ENCODE measurements around the gene ITIH3.
A peak's percentile ranks its signal among the peaks of the same experiment; 100 is the strongest.

Gene ITIH3

DNA sequence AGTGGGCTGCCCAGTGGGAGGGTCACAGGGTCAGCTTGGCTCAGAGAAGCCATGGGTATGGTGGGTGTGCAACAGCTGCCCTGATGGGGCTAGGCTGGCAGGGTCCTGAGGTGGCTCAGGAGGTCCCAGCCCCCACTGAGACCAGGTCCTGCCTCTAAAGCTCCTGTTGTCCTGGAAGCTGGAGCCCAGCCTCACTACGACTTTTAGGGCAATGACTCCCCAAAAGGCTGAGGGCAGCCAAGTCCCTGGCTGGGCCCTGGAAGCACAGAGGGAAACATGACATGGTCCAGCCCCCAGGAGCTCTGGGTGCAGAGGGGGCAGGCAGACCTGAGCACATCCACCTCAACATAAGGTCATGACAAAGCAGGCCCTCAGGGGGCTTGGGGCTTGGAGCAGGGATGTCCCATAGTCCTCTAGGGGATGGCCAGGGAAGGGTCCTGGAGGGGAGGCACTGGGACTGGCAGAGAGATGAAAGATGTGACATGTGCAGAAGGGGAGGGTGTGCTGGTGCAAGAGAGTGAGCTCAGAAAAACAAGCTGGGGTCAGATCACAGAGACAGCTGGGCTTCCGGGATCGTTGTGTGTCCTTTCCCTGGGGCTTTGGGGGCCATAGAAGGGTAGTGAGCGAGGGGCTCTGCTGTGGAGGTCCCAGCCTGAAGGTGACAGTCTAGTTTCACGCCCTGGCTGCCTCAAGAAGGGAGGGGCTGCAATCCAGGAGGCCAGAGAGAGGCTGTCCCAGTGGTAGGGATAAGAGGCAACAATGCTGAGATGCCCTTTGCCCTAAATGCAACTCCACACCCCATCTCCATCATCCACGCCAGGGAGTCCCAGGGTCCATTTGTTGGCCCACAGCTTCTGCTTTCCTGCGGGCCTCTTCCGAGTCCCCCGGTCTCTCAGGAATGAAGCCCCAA is 639 bp upstream of the ITIH3 start:
- DNase-seq, result no peak

DNA sequence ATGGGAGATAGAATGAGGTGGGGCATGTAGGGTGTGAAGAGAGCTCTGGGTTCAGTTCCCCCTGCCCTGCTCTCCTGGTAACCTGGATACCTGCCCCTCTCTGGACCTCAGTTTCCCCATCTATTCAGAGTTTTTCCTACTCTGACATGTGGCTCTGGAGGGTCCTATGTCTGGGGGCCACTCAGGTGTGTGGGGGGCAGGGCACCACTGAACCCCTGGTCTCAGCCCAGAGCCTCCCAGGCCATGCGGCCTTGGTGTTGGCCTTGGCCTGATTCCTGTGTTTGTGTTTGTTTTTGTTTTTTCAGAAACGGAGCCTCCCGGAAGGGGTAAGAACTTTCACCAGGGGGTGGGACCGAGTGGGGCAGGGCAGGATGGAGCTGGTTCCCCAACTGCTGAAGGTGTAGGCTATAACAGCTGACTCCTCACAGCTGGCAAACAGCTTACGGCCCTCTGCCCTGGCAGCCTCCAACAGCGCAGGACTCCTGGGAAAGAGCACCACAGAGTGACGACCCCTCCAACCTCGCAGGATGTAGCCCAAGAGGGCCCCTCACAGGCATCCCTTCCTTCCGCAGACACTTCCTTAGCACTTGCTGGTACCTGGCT is 803 bp downstream of the ITIH3 start:
- DNase-seq, result no peak

DNA sequence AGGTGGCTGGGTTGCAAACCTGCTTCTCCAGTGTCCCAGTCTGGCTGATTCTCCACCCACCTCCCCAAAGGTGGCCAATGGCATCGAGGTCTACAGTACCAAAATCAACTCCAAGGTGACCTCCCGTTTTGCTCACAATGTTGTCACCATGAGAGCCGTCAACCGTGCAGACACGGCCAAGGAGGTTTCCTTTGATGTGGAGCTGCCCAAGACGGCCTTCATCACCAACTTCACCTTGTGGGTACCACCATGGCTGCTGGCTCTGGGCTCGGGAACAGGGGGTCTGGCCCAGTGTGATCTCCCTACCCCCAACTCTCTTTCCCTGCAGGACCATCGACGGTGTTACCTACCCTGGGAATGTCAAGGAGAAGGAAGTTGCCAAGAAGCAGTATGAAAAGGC is 1.8 kb downstream of the ITIH3 start:
- DNase-seq, result no peak

DNA sequence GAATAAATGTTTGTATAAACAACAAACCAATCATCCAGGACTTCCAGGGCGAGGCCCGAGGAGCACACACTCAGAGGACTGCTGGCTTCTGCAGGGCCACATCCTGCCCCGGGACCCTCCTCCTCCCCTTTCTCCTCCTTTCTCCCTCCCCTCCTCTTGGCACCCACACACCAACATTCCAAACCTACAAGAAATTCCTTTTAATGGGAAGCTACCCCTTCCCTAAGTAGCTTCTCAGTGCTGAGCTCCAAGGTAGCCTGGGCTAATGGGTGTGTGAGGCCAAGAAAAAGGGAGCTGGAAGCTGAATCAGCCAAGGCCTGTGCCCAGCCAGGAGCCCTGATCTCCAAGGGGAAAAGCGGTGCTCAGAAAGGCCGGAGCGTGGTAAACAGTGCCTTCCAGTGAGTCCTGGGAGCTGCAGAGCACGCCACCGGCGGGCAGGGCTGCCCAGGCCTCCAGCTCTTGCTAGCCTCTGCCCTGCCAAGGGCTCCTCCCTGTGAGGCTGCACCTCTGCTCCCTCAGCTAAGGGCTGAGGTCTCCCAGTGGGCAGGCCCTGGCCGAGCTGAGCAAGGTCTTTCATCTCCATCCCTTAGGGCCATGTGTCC is 3.9 kb downstream of the ITIH3 start:
- no peak for DNase-seq

DNA sequence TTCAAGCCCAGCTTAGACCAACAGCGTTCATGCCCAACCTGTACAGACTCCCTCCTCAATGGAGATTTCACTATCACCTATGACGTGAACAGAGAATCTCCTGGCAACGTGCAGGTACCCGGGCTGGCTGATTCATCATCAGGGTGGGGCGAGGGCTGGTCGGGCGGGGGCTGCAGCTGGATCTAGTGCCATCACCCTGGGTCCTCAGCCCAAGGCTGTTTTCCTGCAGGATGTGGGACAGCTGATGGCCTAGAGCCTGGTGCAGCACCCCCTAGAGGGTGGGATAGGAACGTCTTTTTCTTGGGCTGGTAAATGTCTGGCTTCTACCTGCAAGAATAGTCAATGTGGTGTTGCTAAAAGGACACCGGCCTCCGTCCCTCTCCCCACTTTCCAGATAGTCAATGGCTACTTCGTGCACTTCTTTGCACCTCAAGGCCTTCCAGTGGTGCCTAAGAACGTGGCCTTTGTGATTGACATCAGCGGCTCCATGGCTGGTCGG is 4.4 kb downstream of the ITIH3 start:
- DNase-seq, result peak; percentile 53

DNA sequence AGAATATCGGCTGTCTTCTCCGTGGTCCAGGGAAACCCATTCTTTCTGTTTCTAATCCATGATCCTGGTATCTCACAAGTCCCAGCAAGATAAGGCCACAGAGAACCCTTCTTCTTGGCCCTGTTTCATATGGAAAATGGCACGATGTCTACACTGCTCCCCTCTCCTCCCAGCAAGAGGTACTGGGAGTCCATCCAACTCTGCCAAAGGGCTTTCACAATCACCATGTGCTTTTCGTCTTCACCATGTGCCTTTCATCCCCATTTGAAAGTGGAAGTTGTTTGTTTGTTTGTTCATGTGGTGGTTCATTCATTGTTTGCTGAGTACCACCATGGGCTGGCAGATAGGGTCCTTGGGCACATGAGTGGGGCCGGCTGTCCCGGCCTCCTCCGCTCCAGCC is 5.5 kb downstream of the ITIH3 start:
- no peak for DNase-seq

DNA sequence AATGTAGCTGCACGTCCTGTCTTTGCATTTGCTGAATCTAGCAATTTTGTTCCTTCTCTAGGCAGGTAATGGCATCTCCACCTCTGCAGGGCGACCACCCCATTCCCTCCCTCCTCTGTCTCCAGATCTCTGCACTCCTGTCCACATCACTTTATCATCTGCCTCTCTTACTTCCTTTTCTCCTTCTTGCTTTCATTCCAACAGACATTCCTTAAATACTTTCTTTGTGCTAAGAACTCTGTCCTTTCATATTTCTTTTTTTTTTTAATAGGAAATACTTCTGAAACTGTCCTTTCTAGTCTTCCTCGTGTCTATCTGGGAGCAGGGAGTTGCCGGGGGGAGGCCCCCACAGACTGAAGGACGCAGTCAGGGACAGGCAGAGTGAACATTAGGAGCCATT is 7.2 kb downstream of the ITIH3 start:
- no peak for DNase-seq

DNA sequence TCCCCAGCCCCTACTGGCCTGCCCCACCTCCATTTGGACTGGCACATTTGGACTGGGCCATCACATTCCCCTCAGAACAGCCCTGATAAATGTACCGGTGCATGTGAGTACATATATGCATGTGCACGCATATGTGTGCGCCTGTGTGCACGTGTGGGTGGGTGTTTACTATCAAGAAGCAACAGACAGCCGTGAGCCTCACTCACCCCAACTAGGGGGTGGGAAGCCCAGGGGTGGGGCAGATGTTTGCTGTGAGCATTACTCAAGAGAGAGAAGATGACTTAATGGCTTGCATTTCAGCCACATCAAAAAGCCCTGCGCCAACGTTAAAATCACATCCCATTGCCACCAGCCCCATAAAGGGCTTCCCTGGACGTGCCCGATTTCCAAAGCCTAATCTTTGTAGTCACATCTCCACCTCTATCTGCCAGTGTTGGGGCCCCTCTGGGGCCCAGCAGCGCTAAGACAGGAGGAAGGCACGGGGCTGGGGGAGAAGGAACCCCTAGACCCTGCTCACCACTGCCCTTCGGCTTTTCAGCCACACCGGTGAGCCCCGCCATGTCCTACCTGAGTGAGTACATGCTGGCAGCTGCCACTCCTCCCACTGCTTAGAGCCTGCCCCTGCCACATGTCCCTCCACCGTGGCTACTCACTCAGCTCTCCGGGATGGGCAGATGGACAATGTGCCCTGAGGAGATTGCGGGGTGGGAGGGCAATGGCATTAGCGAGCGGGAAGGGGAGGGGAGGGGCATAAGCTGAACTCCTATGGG is 10.9 kb downstream of the ITIH3 start:
- DNase-seq, result no peak

DNA sequence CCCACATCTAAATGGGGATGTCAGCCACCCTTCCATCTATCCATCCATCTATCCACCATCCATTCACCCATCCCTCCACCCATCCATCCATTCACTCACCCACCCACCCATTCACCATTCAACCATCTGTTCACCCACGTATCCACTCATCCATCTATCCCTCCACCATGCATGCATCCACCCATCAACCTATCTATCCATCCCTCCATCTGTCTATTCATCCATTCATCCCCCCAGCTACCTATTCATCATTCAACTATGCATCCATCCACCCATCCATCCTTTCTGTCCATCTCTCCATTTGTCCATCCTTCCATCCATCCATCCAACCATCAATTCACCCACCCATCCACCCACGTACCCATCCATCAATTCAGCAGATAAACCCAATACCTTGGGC is 14.6 kb downstream of the ITIH3 start:
- no peak for DNase-seq

DNA sequence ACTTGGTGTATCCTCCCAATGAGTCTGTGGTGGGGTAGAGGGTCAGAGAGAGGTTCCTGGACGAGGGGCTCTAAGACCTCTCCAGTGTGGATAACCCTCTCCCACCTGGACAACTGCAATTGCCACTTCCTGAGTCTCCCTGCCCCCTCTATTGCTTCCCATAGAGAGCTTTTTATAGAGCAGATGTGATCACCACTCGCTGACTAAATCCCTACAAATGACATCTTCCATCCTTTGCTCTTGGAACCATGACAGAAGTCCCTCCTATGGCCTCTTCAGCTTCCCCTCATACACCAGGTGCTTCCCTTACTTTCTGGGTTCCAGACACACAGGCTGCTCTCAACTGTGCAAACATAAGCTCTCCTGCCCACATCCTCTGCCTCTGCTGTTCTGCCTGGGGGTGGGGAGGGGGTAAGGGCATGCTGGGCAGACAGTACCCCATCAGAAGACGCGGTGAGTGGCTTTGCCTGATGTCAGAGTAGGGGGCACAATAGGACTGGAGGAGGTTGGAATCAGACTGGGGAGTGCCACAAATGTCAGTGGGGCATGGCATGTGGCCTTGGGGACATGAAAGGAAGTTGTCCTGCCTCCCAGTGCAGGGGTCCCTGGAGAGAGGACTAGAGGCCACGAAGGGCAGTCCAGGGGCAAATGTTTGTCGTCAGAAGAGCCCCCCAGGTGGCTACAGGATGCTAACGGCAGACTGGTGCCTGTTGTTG is 15.2 kb downstream of the ITIH3 start:
- no peak for DNase-seq

DNA sequence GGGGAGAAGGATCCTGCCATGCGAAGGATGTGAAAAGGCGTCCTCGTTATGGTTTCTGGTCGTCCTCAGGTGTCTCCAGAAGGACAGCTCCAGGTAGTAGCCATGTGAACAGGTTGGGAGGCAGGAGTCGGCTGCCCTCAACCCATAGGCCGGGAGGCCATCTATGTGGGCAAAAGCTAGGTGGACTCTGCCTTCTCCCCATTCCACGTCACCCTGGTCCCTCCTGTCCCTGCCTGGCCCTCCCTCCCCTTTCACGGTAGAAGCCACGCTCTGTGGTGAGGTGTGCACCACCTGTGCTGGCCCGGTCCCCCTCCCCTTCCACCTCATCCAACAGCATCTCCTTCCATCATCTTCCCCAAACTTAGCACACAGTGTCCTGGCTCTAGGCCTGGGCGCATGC is 16.3 kb downstream of the ITIH3 start:
- DNase-seq, result no peak

DNA sequence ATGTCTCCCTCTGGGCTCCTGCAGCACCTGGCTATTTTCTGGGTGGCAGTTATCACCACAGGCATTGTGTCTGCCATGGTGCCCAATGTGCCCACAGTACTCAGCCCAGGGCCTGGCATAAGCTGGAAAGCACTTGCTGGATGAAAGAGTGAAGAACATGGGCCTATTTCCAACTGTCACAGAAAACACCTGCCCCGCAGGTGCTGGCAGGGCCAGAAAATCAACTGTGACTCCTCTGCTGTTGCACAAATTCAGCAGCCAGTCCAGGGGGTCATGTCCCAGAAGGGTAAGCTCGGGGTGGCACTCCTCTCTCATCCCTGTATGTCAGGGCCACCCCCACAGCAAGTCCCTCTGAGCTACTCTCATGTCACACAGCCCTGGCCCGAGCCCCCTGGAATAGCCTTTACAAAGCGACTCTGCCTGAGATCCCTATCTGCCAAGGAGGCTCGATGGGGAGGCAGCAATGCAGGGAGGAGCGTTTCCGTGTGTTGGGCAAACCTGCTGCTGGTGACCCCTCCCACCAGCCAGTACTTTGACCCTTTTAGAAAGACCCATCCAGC is 16.9 kb downstream of the ITIH3 start:
- no peak for DNase-seq

DNA sequence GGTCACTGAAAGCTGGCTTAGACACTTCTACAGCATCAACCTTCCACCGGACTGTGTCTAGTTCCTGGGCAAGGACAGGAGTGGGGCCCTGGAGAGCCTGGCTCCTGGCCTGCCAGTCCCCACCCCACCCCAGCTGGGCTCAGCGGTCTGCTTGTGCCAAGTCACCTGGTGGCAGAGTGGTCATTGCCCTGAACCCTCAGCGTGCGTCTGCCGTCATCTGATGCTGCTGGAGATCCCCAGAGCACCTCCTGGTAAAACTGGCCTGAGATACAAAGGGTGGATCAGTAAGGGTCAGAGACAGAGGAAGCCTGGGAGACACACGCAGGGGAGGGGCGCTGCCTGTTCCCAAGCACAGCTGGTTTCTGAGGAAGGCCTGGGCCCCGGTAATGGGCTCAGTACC is 19.2 kb downstream of the ITIH3 start:
- no peak for DNase-seq

DNA sequence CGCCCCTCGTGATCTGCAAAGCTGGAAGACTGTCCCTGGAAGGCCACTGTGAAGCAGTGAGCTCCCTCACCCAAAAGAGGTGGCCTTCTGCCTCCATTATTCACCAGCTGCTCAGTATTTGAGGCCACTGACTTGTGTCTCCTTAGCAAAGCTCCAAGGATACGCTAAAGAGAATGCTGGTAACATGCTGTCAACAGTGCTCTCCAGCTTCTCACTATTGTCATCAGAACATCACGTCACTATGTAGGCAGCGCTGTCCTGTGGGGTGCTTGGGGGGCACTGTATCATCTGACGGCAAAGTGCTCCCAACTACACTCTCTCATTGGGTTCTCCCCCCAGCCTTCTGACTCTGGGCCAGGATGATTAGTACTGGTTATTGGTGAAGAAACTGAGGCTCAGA is 21.6 kb downstream of the ITIH3 start:
- no peak for DNase-seq

DNA sequence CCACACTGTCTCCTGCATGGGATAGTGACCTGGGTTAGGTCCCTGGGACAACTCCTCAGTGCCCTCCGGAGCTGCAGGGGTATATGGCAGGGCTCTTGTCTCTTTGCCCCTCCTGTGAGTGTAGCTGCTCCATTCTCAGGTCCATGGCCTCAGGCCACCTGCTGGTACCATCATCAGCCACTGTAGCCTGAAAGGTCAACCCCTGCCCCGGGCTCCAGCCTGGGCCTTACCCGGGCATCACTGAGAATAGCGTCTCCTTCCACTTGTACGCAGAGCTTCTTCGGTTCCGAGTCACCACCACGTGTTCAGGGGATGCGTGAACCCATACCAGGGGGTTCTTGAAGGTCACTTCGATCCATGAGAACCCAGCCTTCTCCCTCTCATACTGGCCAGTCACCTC is 22.1 kb downstream of the ITIH3 start:
- DNase-seq, result no peak

DNA sequence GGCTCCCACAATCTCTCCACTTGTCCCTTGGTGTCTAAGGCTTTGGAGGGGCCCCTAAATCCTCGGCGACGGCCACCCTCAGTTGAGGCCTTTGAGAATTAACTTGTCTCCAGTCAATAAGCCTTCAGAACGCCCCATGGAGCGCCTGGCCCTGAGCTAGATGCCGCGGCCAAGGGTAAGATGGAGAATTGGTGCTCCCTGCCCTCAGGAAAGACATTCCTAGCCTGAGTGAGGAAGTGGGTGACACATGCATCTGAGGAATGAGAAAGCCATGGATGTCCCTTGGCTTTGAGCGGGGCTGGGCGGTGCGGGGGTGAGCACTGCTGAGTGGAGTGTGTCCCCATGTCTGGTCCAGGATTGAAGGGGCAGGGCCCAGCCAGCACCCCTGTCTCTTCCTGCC is 22.6 kb downstream of the ITIH3 start:
- DNase-seq, result no peak

DNA sequence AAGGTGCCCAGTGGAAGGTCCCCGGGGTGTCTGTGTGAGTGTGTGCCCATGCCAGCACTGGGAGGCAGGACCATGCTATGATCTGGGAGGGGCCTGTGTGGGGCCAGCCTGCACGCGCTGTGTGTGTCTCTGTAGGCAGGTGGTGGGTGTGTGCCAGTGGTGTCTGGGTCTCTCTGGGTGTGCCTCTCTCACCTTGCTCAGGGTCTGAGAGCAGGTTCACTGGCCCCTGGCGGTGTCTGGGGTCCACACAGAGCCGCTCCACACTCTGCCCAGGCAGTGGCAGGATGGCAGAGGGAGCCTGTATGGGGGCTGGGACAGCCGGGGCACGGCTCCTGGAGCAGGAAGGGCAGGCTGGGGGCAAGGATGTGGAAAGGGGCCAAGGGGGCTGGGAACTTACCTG is 23.3 kb downstream of the ITIH3 start:
- DNase-seq, result no peak

DNA sequence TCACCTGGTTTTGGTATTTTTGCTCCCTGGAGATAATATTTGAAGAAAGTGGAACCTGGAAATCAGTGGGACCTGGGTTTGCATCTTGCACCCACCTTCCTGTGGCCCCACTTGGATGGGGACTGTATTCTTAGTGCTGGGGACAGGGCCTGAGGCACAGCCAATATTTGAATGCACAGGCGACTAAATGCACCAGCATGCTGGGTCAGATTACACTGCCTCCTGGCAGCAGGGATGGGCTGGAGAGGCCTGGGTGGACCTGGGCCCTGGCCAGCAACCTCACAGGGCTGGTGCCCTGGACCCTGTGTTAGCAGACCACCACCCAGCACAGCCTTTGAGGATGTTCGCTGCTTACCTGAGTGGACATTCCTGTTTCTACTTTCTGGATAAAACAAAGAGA is 25.3 kb downstream of the ITIH3 start:
- no peak for DNase-seq

DNA sequence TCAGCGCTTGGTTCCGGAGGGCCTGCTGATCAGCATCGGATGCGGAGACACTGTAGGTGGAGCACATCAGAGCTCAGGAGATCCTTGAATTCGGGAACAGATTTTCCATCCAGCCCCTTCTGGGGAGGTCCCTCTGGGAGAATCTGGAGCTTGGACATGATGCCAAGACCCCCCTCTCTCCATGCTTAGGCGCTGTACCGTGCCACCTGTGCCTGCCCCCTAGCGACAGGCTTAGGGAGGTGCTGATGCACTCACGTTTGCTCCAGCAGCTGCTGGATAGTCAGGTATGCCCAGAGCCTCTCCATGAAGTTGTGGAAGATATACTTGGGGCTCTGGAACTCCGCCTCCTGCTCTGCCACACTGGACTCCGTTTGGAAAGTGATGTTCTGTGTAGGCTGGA is 26.1 kb downstream of the ITIH3 start:
- DNase-seq, result peak; percentile 10

DNA sequence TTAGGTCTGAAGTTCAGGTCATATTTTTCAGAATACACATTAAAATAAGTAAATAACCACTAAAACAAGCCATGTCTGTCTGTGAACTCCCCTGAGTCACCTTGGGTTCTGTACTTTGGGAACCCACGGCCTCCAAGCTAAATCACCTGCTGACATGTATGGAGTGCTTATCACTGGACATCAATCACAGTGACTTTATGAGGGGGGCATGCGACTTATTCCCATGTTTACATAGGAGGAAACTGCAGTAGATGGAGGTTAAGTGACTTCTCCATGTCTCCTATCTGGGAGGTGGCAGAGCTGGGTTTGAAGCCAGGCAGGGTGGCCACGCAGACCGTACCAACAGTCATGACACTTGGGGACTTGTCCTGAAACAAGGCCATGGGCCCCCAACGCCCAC is 27.8 kb downstream of the ITIH3 start:
- DNase-seq, result no peak

DNA sequence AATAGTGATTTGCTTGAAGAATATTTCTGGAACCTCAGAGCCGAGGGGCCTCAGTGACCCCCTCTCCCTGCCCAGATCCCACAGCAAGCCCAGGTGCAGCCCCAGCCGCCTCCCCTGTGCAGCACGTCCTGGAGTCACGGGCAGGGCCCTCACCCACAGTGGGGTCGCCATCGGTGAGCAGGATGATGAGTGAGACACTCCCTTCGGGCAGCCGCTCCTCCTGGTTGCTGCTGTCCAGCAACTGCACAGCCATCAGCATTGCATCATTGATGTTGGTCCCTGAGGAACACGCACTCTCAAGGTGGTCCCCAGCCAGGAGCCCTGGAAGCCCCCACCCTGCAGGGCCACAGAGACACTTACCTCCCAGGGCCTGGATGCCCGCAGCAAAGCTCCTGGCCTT is 29.4 kb downstream of the ITIH3 start:
- no peak for DNase-seq

DNA sequence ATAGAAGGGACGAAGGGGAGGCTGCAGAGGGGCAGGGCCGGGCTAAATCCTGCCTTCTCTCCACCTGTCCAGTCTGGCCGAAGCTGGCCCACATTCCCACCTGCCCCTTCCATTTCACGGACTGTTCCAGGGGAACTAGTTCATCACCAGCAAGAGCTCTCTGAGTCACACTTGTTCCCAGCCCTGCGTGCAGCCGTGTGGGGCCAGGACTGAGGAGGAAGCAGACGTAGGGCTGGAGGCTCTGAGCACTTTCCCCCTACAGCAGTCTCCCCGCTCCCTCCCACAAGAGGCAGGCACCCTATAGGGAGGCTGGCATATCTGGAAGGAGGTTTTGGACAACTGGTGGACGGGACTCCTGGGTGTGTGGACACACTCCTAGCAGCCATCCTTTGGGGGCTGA is 32.8 kb downstream of the ITIH3 start:
- DNase-seq, result no peak

Measured in suppressor macrophage treated with lipopolysaccharide for 4 hours (primary cell).